K562 (cell line): ENCODE data around the gene CDH16. TPM values are rescaled to one million over a fixed set of nuclear protein-coding genes. Genes with fewer than 3 reads are reported as not detected.

Experiments
- ATAC-seq: fragments of 200-7000 bp; cut with Tn5 transposase; 3 replicates; pipeline ENCODE4 v1.9.1; 2020; ENCODE audit warnings: moderate library complexity
- BruUV-seq: library from RNA; stranded (reverse); fragments of 400-500 nt; replicated peaks from 2 replicates; lab custom pipeline; 2021; lab: Mats Ljungman, UMichigan
- CTCF ChIA-PET: fragments of 300-600 bp; formaldehyde crosslinking; extraction: SDS; loops from one replicate; lab custom pipeline; 2021; ENCODE audit warnings: low intra/inter-chr PET ratio; lab: Yijun Ruan, JAX
- POLR2A ChIA-PET: fragments of 300-600, 350-650 bp; sonication (Branson Sonifier 250); formaldehyde crosslinking; extraction: SDS; loops from one replicate; lab custom pipeline; 2021; ENCODE audit warnings: antibody characterized with exemption, inconsistent platforms; lab: Yijun Ruan, JAX
- DNase-seq, 4 experiments: peaks; one replicate each; pipeline versions ENCODE4 v3.0.0 to v3.0.0-alpha.2; 2011 to 2018; ENCODE audit warnings: low spot score in 3 of 4, mixed read lengths in 3 of 4; ENCODE audit errors: extremely low read depth in 1 of 4
- FAIRE-seq: peaks from 2 replicates; lab custom pipeline; 2011; peaks lifted over from hg19 to GRCh38; lab: Jason Lieb, UNC
- H2AFZ ChIP-seq: 2 replicates; pipeline ENCODE4 v1.6.0; 2011; ENCODE audit warnings: low read depth, low read length, control low read depth, inconsistent platforms
- H3K27ac ChIP-seq: fragments of 200-600 bp; 3 replicates; pipeline ENCODE4 v1.8.0; 2011; ENCODE audit warnings: low read depth, mild to moderate bottlenecking, control low read depth, inconsistent platforms, low read length, moderate library complexity, mixed read lengths; ENCODE audit errors: extremely low read depth
- H3K27me3 ChIP-seq, 2 experiments: fragments of 300-600 bp in 1 of 2; 2 replicates in 1 of 2; 3 replicates in 1 of 2; pipeline versions ENCODE4 v1.6.0 to v1.8.0; 2011; ENCODE audit warnings: inconsistent platforms in 2 of 2, low read length in 2 of 2, mild to moderate bottlenecking in 1 of 2, mixed read lengths in 1 of 2, moderate library complexity in 1 of 2; ENCODE audit not compliant: control insufficient read depth in 2 of 2, insufficient read depth in 2 of 2
- H3K36me3 ChIP-seq: fragments of 300-600 bp; 3 replicates; pipeline ENCODE4 v1.8.0; 2011; ENCODE audit warnings: mild to moderate bottlenecking, low read length, inconsistent platforms; ENCODE audit not compliant: control insufficient read depth, insufficient read depth
- H3K4me1 ChIP-seq, 2 experiments: fragments of 200-600 bp in 1 of 2; replicated peaks in 1 of 2; 2 replicates in 1 of 2; 3 replicates in 1 of 2; pipeline versions ENCODE4 v1.5.1 to v1.8.0; 2011; ENCODE audit warnings: inconsistent platforms in 2 of 2, low read length in 2 of 2, mild to moderate bottlenecking in 1 of 2, mixed read lengths in 1 of 2, moderate library complexity in 1 of 2; ENCODE audit not compliant: control insufficient read depth in 2 of 2, insufficient read depth in 2 of 2
- H3K4me2 ChIP-seq: 2 replicates; pipeline ENCODE4 v1.6.1; 2011; ENCODE audit warnings: low read length, control low read depth, inconsistent platforms, mixed read lengths; ENCODE audit not compliant: insufficient read depth
- H3K4me3 ChIP-seq: fragments of 200-600 bp; sonication (generic), shearing (Covaris generic); 2 replicates; pipeline ENCODE4 v1.5.1; 2016; ENCODE audit warnings: control low read depth, inconsistent platforms
- H3K79me2 ChIP-seq: fragments of 200-600 bp; 3 replicates; pipeline ENCODE4 v1.8.0; 2011; ENCODE audit warnings: low read length, inconsistent platforms; ENCODE audit not compliant: control insufficient read depth, insufficient read depth
- H3K9ac ChIP-seq, 2 experiments: 2 replicates each; pipeline versions ENCODE4 v1.6.0 to v1.6.1; 2011; ENCODE audit warnings: low read depth in 2 of 2, low read length in 2 of 2, control low read depth in 1 of 2, inconsistent platforms in 1 of 2, mild to moderate bottlenecking in 1 of 2, mixed read lengths in 1 of 2; ENCODE audit not compliant: insufficient read depth in 1 of 2
- H3K9me1 ChIP-seq: one replicate; pipeline ENCODE4 v1.6.0; 2011; ENCODE audit warnings: inconsistent platforms, mild to moderate bottlenecking, low read length, moderate library complexity; ENCODE audit not compliant: control insufficient read depth, insufficient read depth
- H3K9me3 ChIP-seq: replicated peaks from 2 replicates; pipeline ENCODE4 v1.5.1; 2011; ENCODE audit warnings: low read depth, low read length, inconsistent platforms; ENCODE audit not compliant: control insufficient read depth, insufficient read depth
- H4K20me1 ChIP-seq: replicated peaks from 2 replicates; pipeline ENCODE4 v1.6.1; 2011; ENCODE audit warnings: low read length, inconsistent platforms, mixed read lengths; ENCODE audit not compliant: control insufficient read depth, insufficient read depth
- DIDO1 ChIP-seq: fragments of 450-650 bp; IDR thresholded peaks from 2 replicates; pipeline ENCODE4 v1.6.1; 2016; ENCODE audit warnings: low read depth, missing biosample characterization, missing genetic modification characterization
- VEZF1 ChIP-seq: fragments of 200-800 bp; sonication (Bioruptor generic); IDR thresholded peaks from 2 replicates; pipeline ENCODE4 v1.6.1; 2017; ENCODE audit warnings: missing genetic modification characterization, missing compliant biosample characterization
- ZNF551 ChIP-seq: fragments of 250-450 bp; sonication (Bioruptor Pico); IDR thresholded peaks from 2 replicates; pipeline ENCODE4 v1.5.0; 2021; ENCODE audit warnings: mild to moderate bottlenecking, moderate library complexity
- WGBS: fragments of 100-300 bp; shearing (Covaris generic); methylation state at CpG from one replicate; pipeline ENCODE4 v1.1.6; 2016; ENCODE audit warnings: low coverage, mixed read lengths; ENCODE audit not compliant: insufficient coverage; ENCODE audit errors: missing lambda C conversion rate; 5-methylcytosine and 5-hydroxymethylcytosine counted together
- in situ Hi-C: fragments of 300-500 bp; cut with MboI; formaldehyde crosslinking; loops from 4 replicates; pipeline ENCODE4 v1.15.0; 2018; ENCODE audit warnings: inconsistent platforms, mixed read lengths
- intact Hi-C: fragments of 100-400 bp; cut with micrococcal nuclease; formaldehyde crosslinking; loops from 2 replicates; pipeline ENCODE4 v1.14.2; 2022
- polyA plus RNA-seq, 8 experiments: library from polyadenylated mRNA; depleted of rRNA in 4 of 8; stranded (reverse) in 5 of 8; unstranded in 3 of 8; fragments of >200 nt; fragmentation: Nextera tagmentation in 2 of 8; fragmentation: Illumina TruSeq in 1 of 8; extraction: Ambion mirVana in 2 of 8; extraction: Trizol in 1 of 8; gene quantifications; 2 replicates each; pipeline versions ENCODE4 v1.2.1 to v1.2.3, GENCODE V29; 2011 to 2014; ENCODE audit warnings: inconsistent platforms in 1 of 8, missing spikeins in 1 of 8
- total RNA-seq, 7 experiments: library from RNA; depleted of rRNA in 6 of 7; stranded (reverse); fragments of >200 nt in 6 of 7; fragmentation: Illumina TruSeq in 2 of 7; extraction: Trizol in 2 of 7; gene quantifications; 2 replicates each; pipeline versions ENCODE4 v1.2.1 to v1.2.3, GENCODE V29; 2011 to 2021; ENCODE audit warnings: low replicate concordance in 1 of 7

Gene CDH16
- total and polyA plus RNA-seq, 9 of the 15 experiments (the other 6 are each of a cell fraction or from before 2014, with no cell fraction given) = not detected

DNA sequence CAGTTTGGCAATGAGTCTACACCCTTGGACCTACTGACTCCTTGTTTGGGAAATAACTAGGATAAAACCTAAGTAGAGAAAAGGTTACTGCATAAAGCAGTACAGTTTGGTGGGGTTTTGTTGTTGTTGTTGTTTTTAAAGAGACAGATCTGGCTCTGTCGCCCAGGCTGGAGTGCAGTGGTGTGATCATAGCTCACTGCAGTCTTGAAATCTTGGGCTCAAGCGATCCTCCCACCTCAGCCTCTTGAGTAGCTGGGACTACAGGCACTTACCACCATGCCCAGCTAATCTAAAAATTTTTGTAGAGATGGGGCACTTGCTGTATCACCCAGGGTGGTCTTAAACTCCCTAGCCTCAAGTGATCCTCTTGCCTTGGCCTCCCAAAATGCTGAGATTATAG lies 37.1 kb downstream of the CDH16 start:
- ChIA-PET CTCF (no interaction called here), POLR2A (interaction anchor here (0.6 to 2.0 kb wide), 7 partner anchors 9 to 130 kb away, joined by 3 to 9 read pairs (median 4); partner anchors contain the start of gene DYNC1LI2)
- no TSS peak for BruUV-seq
- FAIRE-seq (no peak), DNase-seq (no peak), ATAC-seq (no peak)
- H2AFZ ChIP-seq = no peak overlapping the region
- no peaks in the 10 kb centered on the region; the same call in none of the 2 replicates for H4K20me1 ChIP-seq
- TF ChIP-seq VEZF1 (CRISPR knock-in tag) (0 out of 2 replicates have a peak, but pooled peaks have one; percentile 24), ZNF551 (CRISPR knock-in tag) (no peak), DIDO1 (no peak)
- peaks cover 20% of the 10 kb centered on the region for H3K79me2 ChIP-seq
- peak overlapping the region; percentile 26 to 54; a peak in 1 of 4 replicates for H3K9ac ChIP-seq
- peak overlapping the region; percentile 85 for H3K4me2 ChIP-seq
- no peaks in the 10 kb centered on the region for H3K27me3 ChIP-seq
- H3K36me3 ChIP-seq = peaks cover 37% of the 10 kb centered on the region
- 3% methylated on average over 2 of the region's 2 CpGs for WGBS
- in situ Hi-C loops (no loop called here), intact Hi-C loops (no loop called here)
- H3K9me1 ChIP-seq = no peaks in the 10 kb centered on the region
- peak overlapping the region; percentile 25; the same call in 1 of the 2 replicates for H3K4me3 ChIP-seq
- H3K4me1 ChIP-seq = peaks cover 22 to 40% of the 10 kb centered on the region in 2 experiments
- H3K27ac ChIP-seq = no peak overlapping the region; the same call in 2 of the 3 replicates
- no peaks in the 10 kb centered on the region for H3K9me3 ChIP-seq
